IMR-90 (cell line): ENCODE measurements around the gene MYH9. TPM values are rescaled to one million over a fixed set of nuclear protein-coding genes. Genes with fewer than 3 reads are reported as not detected.

Experiments
- ATAC-seq: fragments of 200-7000 bp; cut with Tn5 transposase; 2 replicates; pipeline ENCODE4 v1.9.1; 2020; ENCODE audit warnings: low read depth, mild to moderate bottlenecking, moderate library complexity
- BruUV-seq: library from RNA; stranded (reverse); fragments of 400-500 nt; replicated peaks from 2 replicates; lab custom pipeline; 2021; lab: Mats Ljungman, UMichigan
- CTCF ChIA-PET: fragments of 300-600 bp; formaldehyde crosslinking; extraction: SDS; loops from one replicate; lab custom pipeline; 2021; ENCODE audit warnings: antibody characterized with exemption; lab: Yijun Ruan, JAX
- POLR2A ChIA-PET: fragments of 300-600 bp; sonication (Branson Sonifier 250); formaldehyde crosslinking; loops from one replicate; lab custom pipeline; 2022; ENCODE audit warnings: antibody characterized with exemption; ENCODE audit not compliant: unreplicated experiment; lab: Charles Lee
- DNase-seq: peaks from one replicate; pipeline ENCODE4 v3.0.0; 2013
- H2AFZ ChIP-seq: replicated peaks from 2 replicates; pipeline ENCODE3; 2013; ENCODE audit warnings: low read length, mild to moderate bottlenecking; ENCODE audit not compliant: poor library complexity
- H2AK5ac ChIP-seq: 2 replicates; pipeline ENCODE4 v1.6.1; 2013; ENCODE audit warnings: low read depth, low read length, inconsistent platforms
- H2AK9ac ChIP-seq: replicated peaks from 2 replicates; pipeline ENCODE3; 2013; ENCODE audit warnings: mild to moderate bottlenecking, low read depth, low read length, moderate library complexity; ENCODE audit not compliant: poor library complexity
- H2BK120ac ChIP-seq: 2 replicates; pipeline ENCODE4 v1.6.1; 2013; ENCODE audit warnings: low read depth, low read length, inconsistent platforms
- H2BK15ac ChIP-seq: 3 replicates; pipeline ENCODE4 v1.6.1; 2013; ENCODE audit warnings: low read depth, low read length, inconsistent platforms
- H2BK20ac ChIP-seq: 2 replicates; pipeline ENCODE4 v1.6.1; 2013; ENCODE audit warnings: low read depth, mild to moderate bottlenecking, inconsistent platforms, low read length, moderate library complexity
- H2BK5ac ChIP-seq: 2 replicates; pipeline ENCODE4 v1.6.1; 2013; ENCODE audit warnings: mild to moderate bottlenecking, low read depth, low read length, inconsistent platforms; ENCODE audit not compliant: poor library complexity, severe bottlenecking
- H3K14ac ChIP-seq: replicated peaks from 2 replicates; pipeline ENCODE4 v1.6.1; 2013; ENCODE audit warnings: low read depth, low read length, inconsistent platforms
- H3K18ac ChIP-seq: 2 replicates; pipeline ENCODE4 v1.6.1; 2013; ENCODE audit warnings: low read depth, low read length, control low read depth
- H3K23ac ChIP-seq: 2 replicates; pipeline ENCODE4 v1.6.1; 2013; ENCODE audit warnings: low read depth, low read length, inconsistent platforms
- H3K27ac ChIP-seq: 2 replicates; pipeline ENCODE4 v1.5.1; 2013; ENCODE audit warnings: mild to moderate bottlenecking, control low read depth, low read length; ENCODE audit not compliant: insufficient read depth
- H3K27me3 ChIP-seq: 2 replicates; pipeline ENCODE4 v1.6.1; 2013; ENCODE audit warnings: low read length; ENCODE audit not compliant: control insufficient read depth, insufficient read depth
- H3K36me3 ChIP-seq: 2 replicates; pipeline ENCODE4 v1.6.1; 2013; ENCODE audit warnings: low read length, mixed read lengths; ENCODE audit not compliant: control insufficient read depth, insufficient read depth
- H3K4ac ChIP-seq: 2 replicates; pipeline ENCODE4 v1.6.1; 2013; ENCODE audit warnings: low read depth, low read length, inconsistent platforms
- H3K4me1 ChIP-seq: 2 replicates; pipeline ENCODE4 v1.6.1; 2013; ENCODE audit warnings: low read length, mixed read lengths; ENCODE audit not compliant: control insufficient read depth, insufficient read depth
- H3K4me2 ChIP-seq: 2 replicates; pipeline ENCODE4 v1.6.1; 2013; ENCODE audit warnings: low read depth, mild to moderate bottlenecking, control low read depth, low read length, moderate library complexity
- H3K4me3 ChIP-seq: 2 replicates; pipeline ENCODE4 v1.5.1; 2013; ENCODE audit warnings: low read depth, mild to moderate bottlenecking, control low read depth, low read length, moderate library complexity; ENCODE audit not compliant: insufficient read depth
- H3K56ac ChIP-seq: 2 replicates; pipeline ENCODE4 v1.6.1; 2013; ENCODE audit warnings: low read length, inconsistent platforms; ENCODE audit not compliant: insufficient read depth; ENCODE audit errors: extremely low read depth
- H3K79me1 ChIP-seq, 2 experiments: 2 replicates each; pipeline ENCODE4 v1.6.1; 2013; ENCODE audit warnings: low read length in 2 of 2, inconsistent platforms in 1 of 2, low read depth in 1 of 2
- H3K9ac ChIP-seq: 2 replicates; pipeline ENCODE4 v1.6.1; 2013; ENCODE audit warnings: low read depth, low read length, control low read depth
- H3K9me1 ChIP-seq: 2 replicates; pipeline ENCODE4 v1.6.1; 2013; ENCODE audit warnings: low read length, inconsistent platforms; ENCODE audit not compliant: insufficient read depth
- H3K9me3 ChIP-seq: 2 replicates; pipeline ENCODE4 v1.6.1; 2013; ENCODE audit warnings: low read length; ENCODE audit not compliant: control insufficient read depth, insufficient read depth
- H4K20me1 ChIP-seq: 2 replicates; pipeline ENCODE4 v1.6.1; 2013; ENCODE audit warnings: low read length, inconsistent platforms; ENCODE audit not compliant: insufficient read depth
- H4K5ac ChIP-seq: 2 replicates; pipeline ENCODE4 v1.6.1; 2013; ENCODE audit warnings: mild to moderate bottlenecking, low read depth, low read length, control low read depth
- H4K8ac ChIP-seq, 2 experiments: 2 replicates each; pipeline ENCODE4 v1.6.1; 2013; ENCODE audit warnings: low read depth in 2 of 2, low read length in 2 of 2, control low read depth in 1 of 2, inconsistent platforms in 1 of 2
- H4K91ac ChIP-seq: 2 replicates; pipeline ENCODE4 v1.6.1; 2013; ENCODE audit warnings: low read depth, low read length, inconsistent platforms; ENCODE audit not compliant: insufficient read depth
- MAZ ChIP-seq: IDR thresholded peaks from 2 replicates; pipeline ENCODE4 v1.6.1; 2012; ENCODE audit warnings: low read depth, mild to moderate bottlenecking, low read length, improper control_type of control experiment, moderate library complexity, borderline replicate concordance
- POLR2A ChIP-seq: IDR thresholded peaks from 2 replicates; pipeline ENCODE4 v1.6.1; 2012; ENCODE audit warnings: mild to moderate bottlenecking, low read depth, low read length
- RAD21 ChIP-seq: IDR thresholded peaks from 2 replicates; pipeline ENCODE4 v1.6.1; 2012; ENCODE audit warnings: low read length, improper control_type of control experiment
- USF2 ChIP-seq: fragments of 150-350 bp; IDR thresholded peaks from 2 replicates; pipeline ENCODE4 v1.6.1; 2017; ENCODE audit warnings: mild to moderate bottlenecking, antibody characterized with exemption, low read length, low read depth
- WGBS, 2 experiments: methylation state at CpG; one replicate each; pipeline versions ENCODE4 v1.1.5 to v1.1.7; 2013; ENCODE audit warnings: missing lambda C conversion rate in 2 of 2; ENCODE audit not compliant: insufficient read length in 1 of 2; ENCODE audit errors: extremely low coverage in 2 of 2; 5-methylcytosine and 5-hydroxymethylcytosine counted together
- dilution Hi-C: fragments of 300-500 bp; cut with HindIII; formaldehyde crosslinking; loops from one replicate; pipeline ENCODE4 v1.14.3; 2018; ENCODE audit warnings: low sequenced_read_pairs; ENCODE audit not compliant: unreplicated experiment
- in situ Hi-C: fragments of 300-500 bp; cut with MboI; formaldehyde crosslinking; loops from 3 replicates; pipeline ENCODE4 v1.14.3; 2019; ENCODE audit warnings: low sequenced_read_pairs, inconsistent platforms, mixed read lengths
- intact Hi-C: fragments of 100-400 bp; cut with micrococcal nuclease; formaldehyde crosslinking; loops from 2 replicates; pipeline ENCODE4 v1.10.0; 2022
- polyA plus RNA-seq, 3 experiments: library from polyadenylated mRNA; depleted of rRNA; stranded (reverse); fragments of >200 nt; gene quantifications; 2 replicates each; pipeline ENCODE4 v1.2.3, GENCODE V29; 2012; ENCODE audit warnings: low replicate concordance in 1 of 3
- total RNA-seq: library from RNA; depleted of rRNA; stranded (reverse); fragments of >200 nt; gene quantifications from 2 replicates; pipeline ENCODE4 v1.2.3, GENCODE V29; 2012

The MYH9 gene
- total and polyA plus RNA-seq, 2 of the 4 experiments (the other 2 are of a cell fraction): 475 to 554 TPM

GRCh38 chr22:36348760-36349159, 39.0 kb downstream of the MYH9 start:
- no peaks in the 10 kb centered on the region for H3K27me3 ChIP-seq
- H4K8ac ChIP-seq: no peak overlapping the region
- H3K23ac ChIP-seq: no peak overlapping the region
- H3K14ac ChIP-seq: no peak overlapping the region
- 91% methylated on average over 4 of the region's 14 CpGs; no CpG with 5 or more reads in 1 of the 2 experiments for WGBS, 2 experiments
- ChIA-PET POLR2A (no interaction called here), CTCF (interaction anchor here (0.6 kb wide), 1 partner anchor 34 kb away, joined by 3 read pairs; no protein-coding TSS in a partner anchor)
- no peak overlapping the region for H4K91ac ChIP-seq
- H3K4me2 ChIP-seq: no peak overlapping the region
- peak overlapping the region; percentile 3; the same call in 1 of the 2 replicates for H3K27ac ChIP-seq
- H2AK9ac ChIP-seq: no peak overlapping the region
- H3K36me3 ChIP-seq: peaks cover 47% of the 10 kb centered on the region
- no peak overlapping the region for H2BK15ac ChIP-seq
- peaks cover 0 to 48% of the 10 kb centered on the region in 2 experiments; a peak in 2 of 4 replicates for H3K79me1 ChIP-seq
- no peak overlapping the region for H3K4me3 ChIP-seq
- dilution Hi-C loops (no loop called here), in situ Hi-C loops (no loop called here), intact Hi-C loops (no loop called here)
- peaks cover 33% of the 10 kb centered on the region for H3K4me1 ChIP-seq
- H3K9ac ChIP-seq: no peak overlapping the region
- DNase-seq (no peak), ATAC-seq (no peak)
- no peak overlapping the region for H3K18ac ChIP-seq
- H3K9me1 ChIP-seq: peaks cover 31% of the 10 kb centered on the region
- no peak overlapping the region for H2AFZ ChIP-seq
- peaks cover 98% of the 10 kb centered on the region for H4K20me1 ChIP-seq
- no TSS peak for BruUV-seq
- no peak overlapping the region for H3K4ac ChIP-seq
- TF ChIP-seq MAZ (no peak), RAD21 (no peak), POLR2A (no peak), USF2 (no peak)
- H2BK120ac ChIP-seq: no peak overlapping the region
- no peak overlapping the region for H3K56ac ChIP-seq
- no peak overlapping the region for H2AK5ac ChIP-seq
- H3K9me3 ChIP-seq: no peaks in the 10 kb centered on the region
- H2BK5ac ChIP-seq: no peak overlapping the region
- H2BK20ac ChIP-seq: no peak overlapping the region
- H4K5ac ChIP-seq: no peak overlapping the region
